Ovary (tissue), 3 donors: ENCODE measurements around the gene AP3S2.
"Not testable (repeated sequence)": the region's sequence is repeated elsewhere in the genome, so short reads cannot be mapped to it uniquely, and the experiment has no call there.

Source experiments
- POLR2A ChIP-seq: fragments of 450-650 bp; IDR thresholded peaks from one replicate; pipeline ENCODE4 v1.6.1; 2017; ENCODE audit warnings: antibody characterized with exemption, mild to moderate bottlenecking, moderate library complexity
- TF ChIP-seq, protein P1 (sequence below), 3 donors: fragments of 450-650 bp in 2 of 3; fragments of 200-600 bp in 1 of 3; IDR thresholded peaks; one replicate each; pipeline versions ENCODE4 v1.5.1 to v1.8.0; 2016 to 2022; ENCODE audit warnings: antibody characterized with exemption in 3 of 3, mild to moderate bottlenecking in 1 of 3
- donor health status: DM: no; HTN: no; CAD: no.

DNA sequence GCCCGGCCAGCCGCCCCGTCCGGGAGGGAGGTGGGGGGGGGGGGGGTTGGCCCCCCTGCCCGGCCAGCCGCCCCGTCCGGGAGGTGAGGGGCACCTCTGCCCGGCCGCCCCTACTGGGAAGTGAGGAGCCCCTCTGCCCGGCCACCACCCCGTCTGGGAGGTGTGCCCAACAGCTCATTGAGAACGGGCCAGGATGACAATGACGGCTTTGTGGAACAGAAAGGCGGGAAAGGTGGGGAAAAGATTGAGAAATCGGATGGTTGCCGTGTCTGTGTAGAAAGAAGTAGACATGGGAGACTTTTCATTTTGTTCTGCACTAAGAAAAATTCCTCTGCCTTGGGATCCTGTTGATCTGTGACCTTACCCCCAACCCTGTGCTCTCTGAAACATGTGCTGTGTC lies 38.9 kb downstream of the AP3S2 start:
- TF ChIP-seq POLR2A: not testable (repeated sequence)
- TF ChIP-seq, protein P1, sequence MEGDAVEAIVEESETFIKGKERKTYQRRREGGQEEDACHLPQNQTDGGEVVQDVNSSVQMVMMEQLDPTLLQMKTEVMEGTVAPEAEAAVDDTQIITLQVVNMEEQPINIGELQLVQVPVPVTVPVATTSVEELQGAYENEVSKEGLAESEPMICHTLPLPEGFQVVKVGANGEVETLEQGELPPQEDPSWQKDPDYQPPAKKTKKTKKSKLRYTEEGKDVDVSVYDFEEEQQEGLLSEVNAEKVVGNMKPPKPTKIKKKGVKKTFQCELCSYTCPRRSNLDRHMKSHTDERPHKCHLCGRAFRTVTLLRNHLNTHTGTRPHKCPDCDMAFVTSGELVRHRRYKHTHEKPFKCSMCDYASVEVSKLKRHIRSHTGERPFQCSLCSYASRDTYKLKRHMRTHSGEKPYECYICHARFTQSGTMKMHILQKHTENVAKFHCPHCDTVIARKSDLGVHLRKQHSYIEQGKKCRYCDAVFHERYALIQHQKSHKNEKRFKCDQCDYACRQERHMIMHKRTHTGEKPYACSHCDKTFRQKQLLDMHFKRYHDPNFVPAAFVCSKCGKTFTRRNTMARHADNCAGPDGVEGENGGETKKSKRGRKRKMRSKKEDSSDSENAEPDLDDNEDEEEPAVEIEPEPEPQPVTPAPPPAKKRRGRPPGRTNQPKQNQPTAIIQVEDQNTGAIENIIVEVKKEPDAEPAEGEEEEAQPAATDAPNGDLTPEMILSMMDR (IDR thresholded peaks at IDR 0.05): not testable (repeated sequence)
